DND-41 (cell line): Measurements from ENCODE around the gene MGME1.

Experiments used
- ATAC-seq: fragments of 200-7000 bp; cut with Tn5 transposase; 3 replicates; pipeline ENCODE4 v1.9.1; 2021; ENCODE audit warnings: low read depth; ENCODE audit not compliant: insufficient read depth
- DNase-seq: peaks from one replicate; pipeline ENCODE4 v3.0.0-alpha.2; 2020
- H2AFZ ChIP-seq: 2 replicates; pipeline ENCODE4 v1.6.0; 2012; ENCODE audit warnings: low read depth, low read length
- H3K27ac ChIP-seq: 2 replicates; pipeline ENCODE4 v1.5.1; 2012; ENCODE audit warnings: low read length, inconsistent platforms
- H3K27me3 ChIP-seq: fragments of 200-600 bp; sonication (generic); 2 replicates; pipeline ENCODE4 v1.6.0; 2012; ENCODE audit warnings: low read length, mild to moderate bottlenecking, inconsistent platforms; ENCODE audit not compliant: insufficient read depth, poor library complexity
- H3K36me3 ChIP-seq: 2 replicates; pipeline ENCODE4 v1.5.1; 2012; ENCODE audit warnings: low read length, inconsistent platforms; ENCODE audit not compliant: insufficient read depth
- H3K4me1 ChIP-seq: 2 replicates; pipeline ENCODE4 v1.5.1; 2012; ENCODE audit warnings: mild to moderate bottlenecking, low read length; ENCODE audit not compliant: insufficient read depth
- H3K4me2 ChIP-seq: 2 replicates; pipeline ENCODE4 v1.6.0; 2012; ENCODE audit warnings: mild to moderate bottlenecking, moderate library complexity, low read length, inconsistent platforms; ENCODE audit not compliant: insufficient read depth
- H3K4me3 ChIP-seq, 2 experiments: fragments of 200-600 bp in 1 of 2; shearing (Covaris generic) in 1 of 2; 2 replicates each; pipeline ENCODE4 v1.5.1; 2012 to 2016; ENCODE audit warnings: inconsistent platforms in 2 of 2, low read length in 2 of 2, mild to moderate bottlenecking in 2 of 2, low read depth in 1 of 2, moderate library complexity in 1 of 2
- H3K79me2 ChIP-seq: 2 replicates; pipeline ENCODE4 v1.6.0; 2012; ENCODE audit warnings: low read length, inconsistent platforms; ENCODE audit not compliant: insufficient read depth
- H3K9ac ChIP-seq: 2 replicates; pipeline ENCODE4 v1.6.0; 2012; ENCODE audit warnings: low read depth, mild to moderate bottlenecking, inconsistent platforms, low read length, moderate library complexity
- H3K9me3 ChIP-seq: 2 replicates; pipeline ENCODE4 v1.5.1; 2012; ENCODE audit warnings: low read length, moderate library complexity, mild to moderate bottlenecking, inconsistent platforms; ENCODE audit not compliant: insufficient read depth, severe bottlenecking
- H4K20me1 ChIP-seq: 2 replicates; pipeline ENCODE4 v1.6.0; 2012; ENCODE audit warnings: low read length; ENCODE audit not compliant: insufficient read depth
- CTCF ChIP-seq: IDR thresholded peaks from 2 replicates; pipeline ENCODE4 v1.5.1; 2012; ENCODE audit warnings: borderline replicate concordance, low read length, moderate library complexity, mild to moderate bottlenecking; ENCODE audit not compliant: poor library complexity, severe bottlenecking; ENCODE audit errors: extremely low read depth
- EZH2 ChIP-seq: IDR thresholded peaks from 3 replicates; pipeline ENCODE4 v1.6.1; 2012; ENCODE audit warnings: borderline replicate concordance, low read depth, mild to moderate bottlenecking, moderate library complexity, low read length, inconsistent platforms; ENCODE audit not compliant: severe bottlenecking

Gene MGME1

GRCh38 chr20:17949899-17950298 lies 18.9 kb upstream of the MGME1 start:
- ATAC-seq (no peak), DNase-seq (no peak)
- Histone ChIP-seq H3K9ac (no peak overlapping the region), H2AFZ (no peak overlapping the region), H3K79me2 (peaks cover 77% of the 10 kb centered on the region), H3K4me2 (no peak overlapping the region), H3K9me3 (no peaks in the 10 kb centered on the region), H4K20me1 (peaks cover 77% of the 10 kb centered on the region), H3K27me3 (no peaks in the 10 kb centered on the region), H3K4me1 (no peaks in the 10 kb centered on the region), H3K27ac (no peak overlapping the region), H3K36me3 (peaks cover 100% of the 10 kb centered on the region), H3K4me3 (no peak overlapping the region)
- TF ChIP-seq EZH2 (no peak), CTCF (no peak)

GRCh38 chr20:17950670-17951069 lies 18.1 kb upstream of the MGME1 start:
- H3K4me3 ChIP-seq = no peak overlapping the region
- H3K4me1 ChIP-seq = no peaks in the 10 kb centered on the region
- peaks cover 85% of the 10 kb centered on the region for H3K79me2 ChIP-seq
- H3K4me2 ChIP-seq = no peak overlapping the region
- TF ChIP-seq EZH2 (no peak), CTCF (no peak)
- no peak overlapping the region for H3K9ac ChIP-seq
- no peak overlapping the region for H3K27ac ChIP-seq
- H4K20me1 ChIP-seq = peaks cover 79% of the 10 kb centered on the region
- ATAC-seq (no peak), DNase-seq (no peak)
- H3K27me3 ChIP-seq = no peaks in the 10 kb centered on the region
- peaks cover 100% of the 10 kb centered on the region for H3K36me3 ChIP-seq
- no peak overlapping the region for H2AFZ ChIP-seq
- H3K9me3 ChIP-seq = no peaks in the 10 kb centered on the region

- Histone ChIP-seq H3K4me3 (no peak overlapping the region), H3K79me2 (peaks cover 88% of the 10 kb centered on the region), H3K27me3 (no peaks in the 10 kb centered on the region), H3K36me3 (peaks cover 100% of the 10 kb centered on the region), H3K9ac (no peak overlapping the region), H4K20me1 (peaks cover 79% of the 10 kb centered on the region), H3K4me1 (peaks cover 2% of the 10 kb centered on the region; the same call in 1 of the 2 replicates), H3K4me2 (no peak overlapping the region), H2AFZ (no peak overlapping the region), H3K27ac (no peak overlapping the region), H3K9me3 (no peaks in the 10 kb centered on the region)
- TF ChIP-seq CTCF = no peak
- no peak for TF ChIP-seq EZH2
- DNase-seq (no peak), ATAC-seq (no peak)
Observed at GRCh38 chr20:17951323-17951722, 17.5 kb upstream of the MGME1 start.
